HEK293T (cell line): ENCODE data around the gene ORC2.

Experiments used
- CTCF ChIA-PET: fragments of 350-600 bp; formaldehyde crosslinking; extraction: SDS; loops from one replicate; lab custom pipeline; 2021; ENCODE audit warnings: antibody characterized with exemption, inconsistent platforms; lab: Yijun Ruan, JAX
- POLR2A ChIA-PET: fragments of 350-600 bp; formaldehyde crosslinking; extraction: SDS; loops from one replicate; lab custom pipeline; 2020; ENCODE audit warnings: antibody characterized with exemption, inconsistent platforms; lab: Yijun Ruan, JAX
- DNase-seq: peaks from one replicate; pipeline ENCODE4 v3.0.0; 2012; ENCODE audit warnings: mixed read lengths; ENCODE audit errors: extremely low spot score
- ARNT ChIP-seq: fragments of 450-650 bp; IDR thresholded peaks from 2 replicates; pipeline ENCODE4 v1.6.1; 2017; ENCODE audit warnings: mild to moderate bottlenecking
- BHLHE40 ChIP-seq: fragments of 450-650 bp; IDR thresholded peaks from 2 replicates; pipeline ENCODE4 v1.6.1; 2016; ENCODE audit warnings: mild to moderate bottlenecking, moderate library complexity, borderline replicate concordance
- CTBP1 ChIP-seq: fragments of 450-650 bp; IDR thresholded peaks from 2 replicates; pipeline ENCODE4 v1.6.1; 2016; ENCODE audit warnings: borderline replicate concordance
- ELF4 ChIP-seq: fragments of 450-650 bp; IDR thresholded peaks from 2 replicates; pipeline ENCODE4 v1.6.1; 2017; ENCODE audit warnings: antibody characterized with exemption
- FOXA1 ChIP-seq: fragments of 450-650 bp; IDR thresholded peaks from 2 replicates; pipeline ENCODE4 v1.6.1; 2016; ENCODE audit warnings: mild to moderate bottlenecking
- FOXK2 ChIP-seq: fragments of 450-650 bp; IDR thresholded peaks from 2 replicates; pipeline ENCODE4 v1.6.1; 2016; ENCODE audit warnings: mild to moderate bottlenecking
- FOXM1 ChIP-seq: fragments of 450-650 bp; IDR thresholded peaks from 2 replicates; pipeline ENCODE4 v1.6.1; 2017; ENCODE audit warnings: mild to moderate bottlenecking, borderline replicate concordance
- HDGF ChIP-seq: fragments of 450-650 bp; IDR thresholded peaks from 2 replicates; pipeline ENCODE4 v1.6.1; 2017; ENCODE audit warnings: antibody characterized with exemption, borderline replicate concordance
- L3MBTL2 ChIP-seq: fragments of 450-650 bp; conservative IDR thresholded peaks from 2 replicates; pipeline ENCODE4 v1.6.1; 2016; ENCODE audit warnings: mild to moderate bottlenecking
- LEF1 ChIP-seq: fragments of 450-650 bp; IDR thresholded peaks from 2 replicates; pipeline ENCODE4 v1.6.1; 2017; ENCODE audit warnings: mild to moderate bottlenecking, borderline replicate concordance
- NFRKB ChIP-seq: fragments of 450-650 bp; IDR thresholded peaks from 2 replicates; pipeline ENCODE4 v1.6.1; 2016; ENCODE audit warnings: mild to moderate bottlenecking, moderate library complexity
- SP1 ChIP-seq: fragments of 450-650 bp; IDR thresholded peaks from 2 replicates; pipeline ENCODE4 v1.6.1; 2017
- SUZ12 ChIP-seq: fragments of 450-650 bp; IDR thresholded peaks from 2 replicates; pipeline ENCODE4 v1.6.1; 2016; ENCODE audit warnings: mild to moderate bottlenecking
- TARDBP ChIP-seq: fragments of 450-650 bp; IDR thresholded peaks from 2 replicates; pipeline ENCODE4 v1.6.1; 2016
- ZNF384 ChIP-seq: fragments of 450-650 bp; IDR thresholded peaks from 2 replicates; pipeline ENCODE4 v1.6.1; 2016
- TF ChIP-seq, protein P1 (sequence below): fragments of 450-650 bp; IDR thresholded peaks from 2 replicates; pipeline ENCODE4 v1.6.1; 2016

ORC2 gene

GRCh38 chr2:200861617-200862155 lies 101.8 kb downstream of the ORC2 start:
- TF ChIP-seq FOXM1 (no peak), CTBP1 (no peak), ELF4 (no peak), NFRKB (no peak), FOXK2 (no peak), BHLHE40 (no peak), HDGF (no peak), SUZ12 (no peak), L3MBTL2 (no peak), ARNT (no peak), SP1 (no peak), ZNF384 (no peak), TARDBP (no peak)
- TF ChIP-seq, protein P1, sequence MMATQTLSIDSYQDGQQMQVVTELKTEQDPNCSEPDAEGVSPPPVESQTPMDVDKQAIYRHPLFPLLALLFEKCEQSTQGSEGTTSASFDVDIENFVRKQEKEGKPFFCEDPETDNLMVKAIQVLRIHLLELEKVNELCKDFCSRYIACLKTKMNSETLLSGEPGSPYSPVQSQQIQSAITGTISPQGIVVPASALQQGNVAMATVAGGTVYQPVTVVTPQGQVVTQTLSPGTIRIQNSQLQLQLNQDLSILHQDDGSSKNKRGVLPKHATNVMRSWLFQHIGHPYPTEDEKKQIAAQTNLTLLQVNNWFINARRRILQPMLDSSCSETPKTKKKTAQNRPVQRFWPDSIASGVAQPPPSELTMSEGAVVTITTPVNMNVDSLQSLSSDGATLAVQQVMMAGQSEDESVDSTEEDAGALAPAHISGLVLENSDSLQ = no peak
- POLR2A ChIA-PET = interaction anchor here (1.0 kb wide), 1 partner anchor 28 kb away, joined by 4 read pairs; the partner anchor contains the start of genes NIF3L1 and PPIL3
- no peak for DNase-seq
- CTCF ChIA-PET = no interaction called here

GRCh38 chr2:200860092-200860795 lies 103.2 kb downstream of the ORC2 start:
- DNase-seq = no peak
- TF ChIP-seq ELF4 (no peak), FOXM1 (no peak), TARDBP (no peak), CTBP1 (no peak), HDGF (no peak), ARNT (no peak), FOXA1 (no peak), NFRKB (no peak), BHLHE40 (no peak), SUZ12 (no peak), LEF1 (no peak), SP1 (no peak), ZNF384 (no peak), L3MBTL2 (no peak), FOXK2 (no peak)
- TF ChIP-seq, protein P1 = no peak
- CTCF ChIA-PET = no interaction called here
- POLR2A ChIA-PET = no interaction called here
